Epithelial cell of proximal tubule (primary cell): ENCODE data around the gene SCNN1A. TPM values are rescaled to one million over a fixed set of nuclear protein-coding genes. Genes with fewer than 3 reads are reported as not detected.
A peak's percentile ranks its signal among the peaks of the same experiment; 100 is the strongest.

Experiments used
- DNase-seq: peaks from one replicate; pipeline ENCODE4 v3.0.0-alpha.2; 2011; ENCODE audit warnings: low read depth
- H3K4me3 ChIP-seq: 2 replicates; pipeline ENCODE4 v1.5.1; 2011; ENCODE audit warnings: low read depth, mild to moderate bottlenecking, low read length
- CTCF ChIP-seq: conservative IDR thresholded peaks from 2 replicates; pipeline ENCODE4 v1.5.1; 2012; ENCODE audit warnings: low read depth, mild to moderate bottlenecking, low read length
- total RNA-seq: library from RNA; depleted of rRNA; stranded (reverse); fragments of >200 nt; gene quantifications from 2 replicates; pipeline ENCODE4 v1.2.3, GENCODE V29; 2015

The SCNN1A gene
- total RNA-seq, 1 donor from 2014 or later = 52.2 TPM

GRCh38 chr12:6384499-6385436, 9.4 kb upstream of the SCNN1A start:
- TF ChIP-seq CTCF = no peak
- DNase-seq = no peak
- H3K4me3 ChIP-seq = peak overlapping the region; percentile 78

- H3K4me3 ChIP-seq = peak within 1 kb of the TSS; percentile 78
- no peak for DNase-seq
- TF ChIP-seq CTCF = no peak
Observed at GRCh38 chr12:6383572-6384498, 8.5 kb upstream of the SCNN1A start, which contains the start of gene LTBR. TSS of gene LTBR (plus strand) at chr12:6384162. CDS start at chr12:6384359, 197 bp downstream.

- H3K4me3 ChIP-seq = peak overlapping the region; percentile 78
- no peak for DNase-seq
- no peak for TF ChIP-seq CTCF
Observed at GRCh38 chr12:6382982-6383381, 7.6 kb upstream of the SCNN1A start.

- no peak overlapping the region for H3K4me3 ChIP-seq
- no peak for DNase-seq
- no peak for TF ChIP-seq CTCF
Observed at GRCh38 chr12:6382371-6382770, 7.0 kb upstream of the SCNN1A start.

- H3K4me3 ChIP-seq = no peak overlapping the region
Observed at GRCh38 chr12:6380141-6381121, 5.1 kb upstream of the SCNN1A start.

More at GRCh38 chr12:6380141-6381121, 5.1 kb upstream of the SCNN1A start:
- TF ChIP-seq CTCF = no peak
- DNase-seq = no peak
